HG02759 (cell line): ENCODE results near the gene MTMR8.

Source experiments
- ATAC-seq: cut with Tn5 transposase; IDR thresholded peaks from one replicate; pipeline ENCODE4 v1.9.1; 2021; ENCODE audit warnings: mild to moderate bottlenecking, moderate library complexity; ENCODE audit not compliant: unreplicated experiment

Gene MTMR8

DNA sequence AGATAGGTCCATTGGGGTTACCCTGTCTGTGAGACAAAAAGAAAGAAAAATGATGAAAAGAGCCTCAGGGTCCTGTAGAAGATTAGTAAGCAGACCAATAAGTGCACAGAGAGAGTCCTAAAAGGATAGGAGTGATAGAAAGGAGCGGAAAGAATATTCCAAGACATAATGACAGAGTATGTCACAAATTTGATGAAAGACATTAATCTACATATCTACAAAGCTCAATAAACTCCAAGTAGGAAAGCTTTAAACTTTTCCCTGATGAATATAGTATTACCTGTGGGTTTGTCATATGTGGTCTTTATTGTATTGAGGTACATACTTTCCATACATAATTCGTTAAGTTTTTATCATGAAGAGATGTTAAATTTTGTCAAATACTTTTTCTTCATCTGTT is 73.7 kb downstream of the MTMR8 start:
- no peak for ATAC-seq

DNA sequence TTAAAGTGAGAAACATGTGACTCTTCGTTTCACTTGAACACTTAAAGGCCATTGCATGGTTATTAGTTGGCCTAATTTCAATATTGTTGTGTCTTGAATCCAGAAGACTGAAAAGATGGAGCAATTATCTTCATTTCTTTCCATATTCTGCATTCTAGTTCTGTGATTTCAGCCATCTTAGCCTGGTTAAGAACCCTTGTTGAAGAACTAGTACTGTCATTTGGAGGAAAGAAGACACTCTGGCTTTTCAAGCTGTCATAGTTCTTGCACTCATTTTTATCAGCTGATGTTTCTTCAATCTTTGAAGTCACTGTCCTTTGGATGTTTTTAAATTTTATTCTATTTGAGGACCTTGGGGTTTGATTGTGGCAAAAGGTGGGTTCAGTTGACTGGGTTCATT is 81.6 kb downstream of the MTMR8 start:
- no peak for ATAC-seq

DNA sequence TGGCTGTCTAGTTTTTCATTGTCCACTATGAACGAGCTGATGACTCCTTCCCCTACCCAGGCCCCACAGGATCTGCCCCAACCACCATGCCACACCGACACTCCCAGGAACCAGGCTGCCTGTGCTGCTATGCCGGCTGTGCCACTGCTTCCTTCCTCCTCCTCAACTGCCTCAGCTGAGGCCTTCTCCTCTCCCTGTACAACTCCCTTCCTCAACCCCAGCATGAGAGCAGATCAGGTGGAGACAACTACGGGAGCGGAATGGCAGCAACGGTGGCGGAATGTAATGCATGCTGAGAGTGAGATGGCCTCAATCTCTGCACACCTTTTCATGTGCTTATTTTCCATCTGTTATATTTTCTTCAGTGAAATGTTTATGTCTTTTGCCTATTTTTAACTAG is 88.5 kb downstream of the MTMR8 start:
- no peak for ATAC-seq

DNA sequence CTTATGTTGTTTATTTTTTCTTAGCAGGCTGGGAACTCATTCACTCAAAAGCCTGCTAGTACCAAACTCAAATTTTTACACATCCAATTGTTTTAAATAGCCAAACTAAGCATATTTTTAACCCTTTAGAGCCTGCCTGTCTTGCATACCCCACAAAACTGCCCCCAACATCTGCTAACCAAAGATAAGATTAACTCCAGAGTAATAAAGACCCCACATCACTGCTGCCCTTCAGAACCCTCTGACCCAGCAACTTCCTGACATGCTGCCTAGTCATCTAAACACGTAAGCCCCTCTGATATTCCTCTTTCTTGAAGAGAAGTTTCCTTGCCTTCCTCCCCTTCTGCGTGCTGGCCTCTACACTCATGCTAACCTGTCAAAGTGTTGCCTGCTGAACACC is 104.1 kb downstream of the MTMR8 start:
- ATAC-seq, result no peak

DNA sequence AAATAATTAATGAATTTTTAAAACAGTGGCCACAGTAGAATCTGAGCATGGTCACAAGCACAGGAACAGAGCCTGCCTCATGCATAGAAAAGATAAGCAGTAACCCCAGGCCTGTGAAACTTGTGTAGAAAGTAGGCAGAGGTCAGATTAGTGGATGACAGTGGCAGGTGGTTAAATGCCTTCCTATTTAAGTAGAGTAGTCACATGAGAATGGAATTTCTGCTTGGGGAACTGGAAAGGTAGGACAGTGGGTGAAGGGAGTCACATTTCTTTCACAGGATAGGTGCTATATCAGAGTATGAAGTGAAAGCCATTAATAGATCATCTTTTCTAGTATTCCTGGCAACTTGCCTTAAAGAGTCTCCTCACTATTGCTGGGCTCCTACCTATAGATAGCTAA is 130.0 kb downstream of the MTMR8 start:
- ATAC-seq, result no peak

DNA sequence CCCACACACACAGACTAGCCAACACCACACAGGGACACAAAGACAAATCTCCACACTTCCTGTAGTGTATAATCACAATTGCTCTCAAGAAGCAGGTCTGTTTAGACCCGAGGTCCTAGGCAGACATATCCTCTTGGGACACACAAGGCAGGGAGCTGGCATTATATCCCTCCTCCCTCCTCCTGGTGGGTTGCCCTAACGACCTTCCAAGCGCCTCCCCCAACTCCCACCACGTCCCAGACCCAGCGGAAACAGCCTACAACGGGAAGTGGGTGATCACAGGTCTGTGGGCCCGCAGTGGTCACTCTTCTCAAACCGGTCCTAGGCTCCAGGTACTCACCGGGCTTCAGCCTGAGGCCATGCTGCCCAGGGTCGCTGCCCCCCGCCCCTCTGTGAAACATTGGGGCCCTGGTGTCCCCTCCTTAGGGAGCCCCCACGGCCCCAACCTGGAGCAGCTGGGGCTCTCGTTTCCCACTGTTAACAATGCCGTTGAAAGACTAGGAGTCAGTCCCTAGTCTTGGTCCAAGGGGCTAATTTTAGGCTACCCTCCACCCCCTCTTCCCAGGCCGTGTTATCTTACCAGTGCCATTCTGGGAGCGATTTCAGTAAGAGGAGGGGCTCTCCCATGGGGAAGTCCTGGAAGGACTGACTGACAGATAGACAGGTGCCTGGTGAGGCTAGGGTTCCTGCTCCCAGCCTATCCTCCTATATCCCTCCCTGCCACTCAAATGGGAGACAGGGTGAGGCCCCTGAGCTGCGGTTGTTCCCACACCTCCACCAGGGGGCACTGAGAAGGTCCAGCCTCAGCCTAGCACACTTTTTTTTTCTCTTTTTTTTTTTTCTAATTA is 164.9 kb downstream of the MTMR8 start, which contains the start of gene ASB12:
Gene ASB12 (minus strand): TSS at position 485 of the 848 bp plus-strand sequence. CDS start 4,957 bp downstream, outside the sequence.
- no peak for ATAC-seq

DNA sequence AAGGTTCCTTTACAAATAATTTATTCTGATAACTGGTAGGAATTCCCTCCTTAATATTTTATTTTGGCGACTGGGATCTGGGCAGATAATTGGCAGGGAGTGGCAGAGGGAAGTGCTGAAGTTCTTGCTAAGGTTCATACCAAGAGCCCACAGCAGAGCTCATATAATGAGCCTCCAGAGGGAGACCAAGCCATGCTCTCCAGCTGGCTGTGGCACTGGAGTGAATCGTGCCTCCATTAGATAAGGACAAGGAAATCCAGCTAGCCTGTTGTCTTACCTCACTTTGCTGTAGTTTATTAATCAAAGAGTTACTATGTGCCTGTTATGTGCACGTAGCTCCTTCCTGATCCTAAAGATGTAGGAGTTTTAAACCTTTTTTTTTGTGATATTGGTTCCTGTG is 166.1 kb downstream of the MTMR8 start:
- ATAC-seq, result no peak
